Measurements from ENCODE around the gene PRKAR1A.

Gene PRKAR1A

GRCh38 chr17:68533887-68534694, 21.9 kb downstream of the PRKAR1A start:
- no peak overlapping the region for H3K27ac ChIP-seq (ENCODE audit: low read length)
- no peaks in the 10 kb centered on the region for H3K9me3 ChIP-seq (ENCODE audit: insufficient read depth, low read depth, low read length)
- no peak overlapping the region for H3K9ac ChIP-seq (ENCODE audit: low read depth, low read length)
- H3K4me1 ChIP-seq (ENCODE audit: insufficient read depth, low read length): no peaks in the 10 kb centered on the region
- H3K4me3 ChIP-seq (ENCODE audit: low read length): no peak overlapping the region
- H3K27me3 ChIP-seq (ENCODE audit: insufficient read depth, low read length): no peaks in the 10 kb centered on the region
- H3K36me3 ChIP-seq (ENCODE audit: insufficient read depth, low read depth, low read length): peaks cover 92% of the 10 kb centered on the region

- Histone ChIP-seq H3K36me3 (ENCODE audit: insufficient read depth, low read depth, low read length) (peaks cover 90% of the 10 kb centered on the region), H3K4me3 (ENCODE audit: low read length) (no peak overlapping the region), H3K27ac (ENCODE audit: low read length) (no peak overlapping the region), H3K9me3 (ENCODE audit: insufficient read depth, low read depth, low read length) (no peaks in the 10 kb centered on the region), H3K9ac (ENCODE audit: low read depth, low read length) (no peak overlapping the region), H3K4me1 (ENCODE audit: insufficient read depth, low read length) (no peaks in the 10 kb centered on the region), H3K27me3 (ENCODE audit: insufficient read depth, low read length) (no peaks in the 10 kb centered on the region)
These were observed 22.5 kb downstream of the PRKAR1A start for GRCh38 chr17:68534695-68535088.

- Histone ChIP-seq H3K36me3 (ENCODE audit: insufficient read depth, low read depth, low read length) (peaks cover 90% of the 10 kb centered on the region), H3K4me3 (ENCODE audit: low read length) (no peak overlapping the region), H3K27me3 (ENCODE audit: insufficient read depth, low read length) (no peaks in the 10 kb centered on the region), H3K27ac (ENCODE audit: low read length) (no peak overlapping the region), H3K9me3 (ENCODE audit: insufficient read depth, low read depth, low read length) (no peaks in the 10 kb centered on the region), H3K4me1 (ENCODE audit: insufficient read depth, low read length) (no peaks in the 10 kb centered on the region), H3K9ac (ENCODE audit: low read depth, low read length) (no peak overlapping the region)
These were observed 23.7 kb downstream of the PRKAR1A start for GRCh38 chr17:68535922-68536321.

DNA sequence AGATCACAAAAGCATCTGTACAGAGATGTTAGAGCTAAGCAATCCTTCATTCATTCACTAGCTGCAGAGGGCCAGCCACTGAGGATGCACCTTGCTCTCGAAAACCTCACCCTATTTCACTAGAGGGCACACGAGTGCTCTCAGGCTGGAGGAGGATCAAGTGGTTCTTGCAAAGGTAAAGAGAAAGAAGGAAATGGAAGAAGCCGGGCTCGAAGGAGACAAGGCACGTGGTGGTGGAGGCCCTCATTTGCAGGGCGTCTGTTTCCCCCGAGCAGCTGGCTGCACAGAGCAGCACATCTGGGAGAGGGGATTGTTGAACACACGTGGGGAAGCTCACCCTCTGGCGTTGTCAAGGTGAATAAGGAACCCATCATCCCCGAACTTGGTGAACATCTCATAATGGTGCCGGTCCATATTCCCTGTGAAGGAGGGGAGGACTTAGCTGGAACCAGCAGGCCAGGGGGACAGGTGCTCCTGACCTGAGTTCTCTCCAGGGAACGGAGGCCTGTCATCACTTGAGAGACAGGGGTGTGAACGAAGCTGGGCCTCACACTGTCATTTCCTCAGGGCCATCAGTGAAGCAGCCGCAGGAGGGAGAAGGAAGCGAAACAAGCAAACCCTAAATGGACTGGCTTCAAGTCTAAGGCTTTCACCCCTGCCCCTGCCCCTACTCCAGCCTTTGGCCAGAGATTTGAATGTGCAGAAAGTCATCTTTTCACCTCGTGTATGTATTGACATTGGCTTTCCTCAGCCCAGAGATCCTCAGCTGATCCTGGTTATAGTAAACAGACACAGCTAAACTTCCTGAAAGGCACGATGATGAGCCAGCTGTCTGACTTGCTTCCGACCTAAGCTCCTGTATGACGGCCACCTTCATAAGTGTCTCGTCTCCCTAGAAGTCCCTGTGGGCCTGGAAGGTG, 27.6 kb downstream of the PRKAR1A start:
- Histone ChIP-seq H3K4me3 (ENCODE audit: low read length) (no peak overlapping the region), H3K9me3 (ENCODE audit: insufficient read depth, low read depth, low read length) (no peaks in the 10 kb centered on the region), H3K27me3 (ENCODE audit: insufficient read depth, low read length) (no peaks in the 10 kb centered on the region), H3K36me3 (ENCODE audit: insufficient read depth, low read depth, low read length) (peaks cover 76% of the 10 kb centered on the region), H3K4me1 (ENCODE audit: insufficient read depth, low read length) (no peaks in the 10 kb centered on the region), H3K9ac (ENCODE audit: low read depth, low read length) (no peak overlapping the region), H3K27ac (ENCODE audit: low read length) (no peak overlapping the region)

DNA sequence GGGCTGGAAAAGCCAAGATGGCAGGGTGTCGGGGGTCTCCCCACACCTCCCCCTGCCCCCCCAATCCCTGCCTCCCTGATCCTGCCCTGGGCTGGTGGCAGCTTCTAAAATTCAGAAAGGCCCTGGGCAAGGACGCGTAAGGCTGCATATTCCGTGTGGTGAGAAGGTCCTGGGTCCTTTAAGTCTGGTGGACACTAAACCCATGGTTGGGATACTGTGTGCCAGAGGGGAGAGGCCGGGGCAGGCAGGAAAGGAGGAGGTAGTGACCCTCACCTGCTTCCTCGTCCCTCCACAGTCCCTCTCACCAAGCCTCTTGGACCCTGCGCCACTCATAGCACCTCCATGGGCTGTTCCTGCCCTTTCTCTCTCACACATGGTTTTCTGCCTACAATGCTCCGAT, 28.8 kb downstream of the PRKAR1A start:
- Histone ChIP-seq H3K4me1 (ENCODE audit: insufficient read depth, low read length) (no peaks in the 10 kb centered on the region), H3K27me3 (ENCODE audit: insufficient read depth, low read length) (no peaks in the 10 kb centered on the region), H3K27ac (ENCODE audit: low read length) (no peak overlapping the region), H3K36me3 (ENCODE audit: insufficient read depth, low read depth, low read length) (peaks cover 64% of the 10 kb centered on the region), H3K4me3 (ENCODE audit: low read length) (no peak overlapping the region), H3K9me3 (ENCODE audit: insufficient read depth, low read depth, low read length) (no peaks in the 10 kb centered on the region), H3K9ac (ENCODE audit: low read depth, low read length) (no peak overlapping the region)

DNA sequence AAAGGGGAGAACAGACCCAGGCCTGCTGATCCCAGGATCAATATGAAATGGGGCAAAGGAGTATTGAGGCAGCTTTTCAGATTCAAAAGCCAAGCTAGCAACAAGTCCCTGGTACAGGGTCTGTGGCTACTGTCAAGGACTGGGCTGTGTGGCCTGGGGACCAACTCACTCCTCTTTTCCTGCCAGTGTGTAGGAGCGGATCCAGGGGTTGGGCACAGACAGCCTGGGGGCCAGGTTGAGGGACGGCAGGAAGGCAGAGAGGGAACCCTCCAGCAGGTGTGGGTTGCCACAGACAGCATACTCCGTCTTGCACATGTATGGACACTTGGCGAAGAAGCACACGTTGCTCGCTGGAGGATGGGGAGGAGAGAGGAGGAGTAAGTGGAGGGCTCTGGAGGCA, 29.6 kb downstream of the PRKAR1A start:
- no peak overlapping the region for H3K9ac ChIP-seq (ENCODE audit: low read depth, low read length)
- H3K4me3 ChIP-seq (ENCODE audit: low read length): no peak overlapping the region
- H3K9me3 ChIP-seq (ENCODE audit: insufficient read depth, low read depth, low read length): no peaks in the 10 kb centered on the region
- H3K27ac ChIP-seq (ENCODE audit: low read length): no peak overlapping the region
- H3K36me3 ChIP-seq (ENCODE audit: insufficient read depth, low read depth, low read length): peaks cover 56% of the 10 kb centered on the region
- no peaks in the 10 kb centered on the region for H3K4me1 ChIP-seq (ENCODE audit: insufficient read depth, low read length)
- H3K27me3 ChIP-seq (ENCODE audit: insufficient read depth, low read length): no peaks in the 10 kb centered on the region

DNA sequence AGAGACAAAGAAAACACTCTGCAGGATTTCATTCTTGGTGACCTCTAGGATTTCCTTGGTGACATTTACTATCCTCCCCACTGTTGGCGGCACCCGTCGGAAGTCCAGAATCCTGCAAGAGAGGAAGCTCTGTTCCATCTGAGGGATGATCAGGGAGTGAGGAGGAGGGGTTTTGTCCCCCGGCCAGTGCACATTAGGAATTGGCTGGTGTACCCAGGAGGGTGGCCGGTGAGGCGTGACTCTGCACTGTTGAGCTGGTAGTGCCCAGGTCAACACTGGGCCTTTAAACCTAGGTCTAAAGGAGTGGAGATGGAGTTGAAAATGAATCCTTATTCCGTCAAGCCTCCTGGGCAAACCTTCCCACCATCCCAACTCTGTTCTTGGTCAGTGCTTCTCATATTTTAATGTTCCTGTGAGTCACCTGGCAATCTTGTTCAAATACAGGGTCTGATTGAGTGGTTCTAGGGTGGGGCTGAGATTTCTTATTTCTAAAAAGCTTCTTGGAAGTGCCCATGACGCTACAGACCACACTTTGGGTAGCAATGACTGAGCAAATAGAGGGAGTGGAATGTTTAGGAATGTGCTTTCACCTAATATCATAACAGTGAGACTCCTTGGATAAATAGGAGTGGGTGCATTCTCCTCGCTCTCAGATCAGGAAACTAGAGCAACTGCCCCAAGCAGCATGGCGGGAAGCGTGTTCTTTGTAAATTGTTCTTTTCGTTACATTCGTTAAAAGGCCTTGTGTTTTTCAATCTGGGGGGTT, 30.7 kb downstream of the PRKAR1A start:
- no peak overlapping the region for H3K4me3 ChIP-seq (ENCODE audit: low read length)
- H3K27me3 ChIP-seq (ENCODE audit: insufficient read depth, low read length): no peaks in the 10 kb centered on the region
- H3K9ac ChIP-seq (ENCODE audit: low read depth, low read length): no peak overlapping the region
- no peak overlapping the region for H3K27ac ChIP-seq (ENCODE audit: low read length)
- H3K36me3 ChIP-seq (ENCODE audit: insufficient read depth, low read depth, low read length): peaks cover 45% of the 10 kb centered on the region
- no peaks in the 10 kb centered on the region for H3K4me1 ChIP-seq (ENCODE audit: insufficient read depth, low read length)
- no peaks in the 10 kb centered on the region for H3K9me3 ChIP-seq (ENCODE audit: insufficient read depth, low read depth, low read length)

- Histone ChIP-seq H3K9me3 (ENCODE audit: insufficient read depth, low read depth, low read length) (no peaks in the 10 kb centered on the region), H3K27me3 (ENCODE audit: insufficient read depth, low read length) (no peaks in the 10 kb centered on the region), H3K4me1 (ENCODE audit: insufficient read depth, low read length) (no peaks in the 10 kb centered on the region), H3K4me3 (ENCODE audit: low read length) (no peak overlapping the region), H3K36me3 (ENCODE audit: insufficient read depth, low read depth, low read length) (peaks cover 35% of the 10 kb centered on the region), H3K9ac (ENCODE audit: low read depth, low read length) (no peak overlapping the region), H3K27ac (ENCODE audit: low read length) (no peak overlapping the region)
These were observed 32.1 kb downstream of the PRKAR1A start for GRCh38 chr17:68544111-68544915.

GRCh38 chr17:68556551-68556950, 44.3 kb downstream of the PRKAR1A start:
- Histone ChIP-seq H3K4me1 (ENCODE audit: insufficient read depth, low read length) (no peaks in the 10 kb centered on the region), H3K9me3 (ENCODE audit: insufficient read depth, low read depth, low read length) (no peaks in the 10 kb centered on the region), H3K27ac (ENCODE audit: low read length) (no peak overlapping the region), H3K4me3 (ENCODE audit: low read length) (no peak overlapping the region), H3K27me3 (ENCODE audit: insufficient read depth, low read length) (no peaks in the 10 kb centered on the region), H3K36me3 (ENCODE audit: insufficient read depth, low read depth, low read length) (peaks cover 13% of the 10 kb centered on the region; the same call in 1 of the 2 replicates), H3K9ac (ENCODE audit: low read depth, low read length) (no peak overlapping the region)

GRCh38 chr17:68559316-68559715, 47.1 kb downstream of the PRKAR1A start:
- Histone ChIP-seq H3K4me3 (ENCODE audit: low read length) (no peak overlapping the region), H3K4me1 (ENCODE audit: insufficient read depth, low read length) (no peaks in the 10 kb centered on the region), H3K27me3 (ENCODE audit: insufficient read depth, low read length) (no peaks in the 10 kb centered on the region), H3K27ac (ENCODE audit: low read length) (no peak overlapping the region), H3K36me3 (ENCODE audit: insufficient read depth, low read depth, low read length) (peaks cover 12% of the 10 kb centered on the region; the same call in 1 of the 2 replicates), H3K9ac (ENCODE audit: low read depth, low read length) (no peak overlapping the region), H3K9me3 (ENCODE audit: insufficient read depth, low read depth, low read length) (no peaks in the 10 kb centered on the region)
